IPS-NIHi7 (cell line): ENCODE measurements around the gene NUP133.

Experiments
- DNase-seq: peaks from one replicate; pipeline ENCODE4 v3.0.0; 2012; ENCODE audit warnings: mixed read lengths; ENCODE audit errors: extremely low spot score

The NUP133 gene

GRCh38 chr1:229452956-229453801 is 55.0 kb downstream of the NUP133 start:
- peak; percentile 28 for DNase-seq

- DNase-seq: no peak
These were observed 59.3 kb downstream of the NUP133 start for GRCh38 chr1:229448845-229449244.

- DNase-seq: no peak
These were observed 59.8 kb downstream of the NUP133 start for GRCh38 chr1:229448354-229448753.

GRCh38 chr1:229447809-229448252 is 60.3 kb downstream of the NUP133 start:
- DNase-seq: no peak

GRCh38 chr1:229445828-229446227 is 62.3 kb downstream of the NUP133 start:
- DNase-seq: no peak

- no peak for DNase-seq
These were observed 67.1 kb downstream of the NUP133 start for GRCh38 chr1:229440851-229441537.

GRCh38 chr1:229438021-229438420 is 70.1 kb downstream of the NUP133 start:
- DNase-seq: no peak

- DNase-seq: no peak
These were observed 70.7 kb downstream of the NUP133 start for GRCh38 chr1:229437443-229437842.

GRCh38 chr1:229436201-229436600 is 71.9 kb downstream of the NUP133 start:
- DNase-seq: no peak

- DNase-seq: peak; percentile 70
These were observed 73.5 kb downstream of the NUP133 start for GRCh38 chr1:229434641-229435051.

GRCh38 chr1:229434005-229434640 is 74.0 kb downstream of the NUP133 start, which contains the start of gene ACTA1:
Gene ACTA1 (minus strand): TSS chr1:229434094. CDS start chr1:229433115, 979 bp downstream.
- peak; percentile 61 for DNase-seq

- no peak for DNase-seq
These were observed 74.7 kb downstream of the NUP133 start for GRCh38 chr1:229433364-229434004.

GRCh38 chr1:229432905-229433304 is 75.2 kb downstream of the NUP133 start:
- DNase-seq: no peak

- no peak for DNase-seq
These were observed 76.1 kb downstream of the NUP133 start for GRCh38 chr1:229432116-229432461.

GRCh38 chr1:229431284-229432115 is 76.6 kb downstream of the NUP133 start:
- DNase-seq: no peak

GRCh38 chr1:229430761-229431283 is 77.3 kb downstream of the NUP133 start:
- DNase-seq: peak; percentile 87

GRCh38 chr1:229428256-229428655 is 79.9 kb downstream of the NUP133 start:
- no peak for DNase-seq

- no peak for DNase-seq
These were observed 80.6 kb downstream of the NUP133 start for GRCh38 chr1:229427572-229427971.

- DNase-seq: no peak
These were observed 82.5 kb downstream of the NUP133 start for GRCh38 chr1:229425564-229426159.

- DNase-seq: no peak
These were observed 87.4 kb downstream of the NUP133 start for GRCh38 chr1:229420765-229421164.
